Astrocyte (in vitro differentiated cells and primary cell): ENCODE results near the gene YPEL3. TPM values are rescaled to one million over a fixed set of nuclear protein-coding genes. Genes with fewer than 3 reads are reported as not detected.

Experiments
- DNase-seq: peaks from one replicate; pipeline ENCODE4 v3.0.0-alpha.2; 2010; ENCODE audit warnings: low read depth
- FAIRE-seq: peaks from 2 replicates; lab custom pipeline; 2011; peaks lifted over from hg19 to GRCh38; lab: Jason Lieb, UNC
- H2AFZ ChIP-seq: 2 replicates; pipeline ENCODE4 v1.6.0; 2012; ENCODE audit warnings: low read depth, low read length, inconsistent platforms
- H3K27ac ChIP-seq: 2 replicates; pipeline ENCODE4 v1.5.1; 2011; ENCODE audit warnings: low read depth, low read length, inconsistent platforms
- H3K27me3 ChIP-seq: 2 replicates; pipeline ENCODE4 v1.6.0; 2011; ENCODE audit warnings: low read length, inconsistent platforms; ENCODE audit not compliant: insufficient read depth
- H3K36me3 ChIP-seq: 2 replicates; pipeline ENCODE4 v1.5.1; 2011; ENCODE audit warnings: low read length, inconsistent platforms; ENCODE audit not compliant: insufficient read depth
- H3K4me1 ChIP-seq: 2 replicates; pipeline ENCODE4 v1.5.1; 2011; ENCODE audit warnings: low read length, inconsistent platforms; ENCODE audit not compliant: insufficient read depth
- H3K4me2 ChIP-seq: 2 replicates; pipeline ENCODE4 v1.6.0; 2012; ENCODE audit warnings: low read length, inconsistent platforms
- H3K4me3 ChIP-seq: 2 replicates; pipeline ENCODE4 v1.5.1; 2011; ENCODE audit warnings: low read depth, mild to moderate bottlenecking, low read length, inconsistent platforms; ENCODE audit not compliant: insufficient read depth
- H3K79me2 ChIP-seq: 2 replicates; pipeline ENCODE4 v1.6.0; 2012; ENCODE audit warnings: mild to moderate bottlenecking, low read length, inconsistent platforms; ENCODE audit not compliant: insufficient read depth
- H3K9ac ChIP-seq: 2 replicates; pipeline ENCODE4 v1.6.0; 2012; ENCODE audit warnings: mild to moderate bottlenecking, low read length, inconsistent platforms
- H3K9me3 ChIP-seq: 2 replicates; pipeline ENCODE4 v1.5.1; 2012; ENCODE audit warnings: low read depth, mild to moderate bottlenecking, low read length, inconsistent platforms; ENCODE audit not compliant: insufficient read depth
- H4K20me1 ChIP-seq: 2 replicates; pipeline ENCODE4 v1.6.0; 2012; ENCODE audit warnings: low read length, inconsistent platforms; ENCODE audit not compliant: insufficient read depth
- H3K27ac Mint-ChIP-seq: one replicate; pipeline ENCODE4 v1.8.0; 2021; ENCODE audit warnings: mild to moderate bottlenecking, mixed read lengths; ENCODE audit not compliant: unreplicated experiment
- H3K27me3 Mint-ChIP-seq: one replicate; pipeline ENCODE4 v1.8.0; 2021; ENCODE audit warnings: low read depth, mixed read lengths; ENCODE audit not compliant: unreplicated experiment
- H3K36me3 Mint-ChIP-seq: one replicate; pipeline ENCODE4 v1.8.0; 2021; ENCODE audit warnings: low read depth, mixed read lengths; ENCODE audit not compliant: unreplicated experiment
- H3K4me1 Mint-ChIP-seq: one replicate; pipeline ENCODE4 v1.8.0; 2021; ENCODE audit warnings: low read depth, mixed read lengths; ENCODE audit not compliant: unreplicated experiment
- H3K4me3 Mint-ChIP-seq: one replicate; pipeline ENCODE4 v1.8.0; 2021; ENCODE audit warnings: mild to moderate bottlenecking, moderate library complexity, mixed read lengths; ENCODE audit not compliant: unreplicated experiment
- H3K9me3 Mint-ChIP-seq: one replicate; pipeline ENCODE4 v1.8.0; 2021; ENCODE audit warnings: mild to moderate bottlenecking, mixed read lengths; ENCODE audit not compliant: unreplicated experiment
- CTCF ChIP-seq: IDR thresholded peaks from 2 replicates; pipeline ENCODE4 v1.5.1; 2011; ENCODE audit warnings: low read depth, mild to moderate bottlenecking, inconsistent platforms, low read length, moderate library complexity; ENCODE audit not compliant: insufficient read depth
- EZH2 ChIP-seq: IDR thresholded peaks from 2 replicates; pipeline ENCODE4 v1.6.1; 2012; ENCODE audit warnings: mild to moderate bottlenecking, low read length, inconsistent platforms; ENCODE audit not compliant: insufficient read depth
- total RNA-seq: library from RNA; stranded (reverse); gene quantifications from 2 replicates; pipeline ENCODE4 v1.2.1, GENCODE V29; 2021

Gene YPEL3
- total RNA-seq, 1 donor from 2014 or later = 20.5 TPM

GRCh38 chr16:30112197-30113030, 16.4 kb upstream of the YPEL3 start:
- Histone ChIP-seq H3K79me2 (no peaks in the 10 kb centered on the region), H3K27ac (no peak overlapping the region), H3K9me3 (no peaks in the 10 kb centered on the region), H3K9ac (no peak overlapping the region), H3K4me3 (no peak overlapping the region), H3K4me1 (no peaks in the 10 kb centered on the region), H3K4me2 (no peak overlapping the region), H3K27me3 (no peaks in the 10 kb centered on the region), H4K20me1 (no peaks in the 10 kb centered on the region), H2AFZ (no peak overlapping the region), H3K36me3 (peaks cover 5% of the 10 kb centered on the region)
- TF ChIP-seq EZH2 (no peak), CTCF (peak; percentile 22)
- Mint-ChIP-seq H3K27me3 (no peaks in the 10 kb centered on the region), H3K36me3 (peaks cover 9% of the 10 kb centered on the region), H3K9me3 (no peaks in the 10 kb centered on the region), H3K4me3 (no peak overlapping the region), H3K4me1 (peaks cover 6% of the 10 kb centered on the region), H3K27ac (no peak overlapping the region)
- DNase-seq (no peak), FAIRE-seq (no peak)

GRCh38 chr16:30110661-30111060, 14.6 kb upstream of the YPEL3 start:
- Mint-ChIP-seq H3K27me3 (no peaks in the 10 kb centered on the region), H3K4me3 (no peak overlapping the region), H3K9me3 (no peaks in the 10 kb centered on the region), H3K4me1 (peaks cover 6% of the 10 kb centered on the region), H3K36me3 (peaks cover 8% of the 10 kb centered on the region), H3K27ac (no peak overlapping the region)
- Histone ChIP-seq H2AFZ (no peak overlapping the region), H3K4me3 (no peak overlapping the region), H3K9ac (no peak overlapping the region), H3K36me3 (no peaks in the 10 kb centered on the region), H4K20me1 (no peaks in the 10 kb centered on the region), H3K79me2 (no peaks in the 10 kb centered on the region), H3K4me2 (no peak overlapping the region), H3K27me3 (no peaks in the 10 kb centered on the region), H3K9me3 (no peaks in the 10 kb centered on the region), H3K27ac (no peak overlapping the region), H3K4me1 (no peaks in the 10 kb centered on the region)
- TF ChIP-seq CTCF (no peak), EZH2 (no peak)
- DNase-seq = no peak
- FAIRE-seq = no peak
